Activated naive CD4-positive, alpha-beta T cell treated with anti-CD3 and anti-CD28 coated beads, Interleukin-2, amount 10 ng/mL, durations not matched to agents 7 days and 5 days (primary cell): ENCODE measurements around the gene ABHD15.

Experiments used
- CTCF ChIA-PET: fragments of 350-600 bp; sonication (Branson Sonifier 250); formaldehyde crosslinking; loops from one replicate; lab custom pipeline; 2021; ENCODE audit warnings: antibody characterized with exemption; lab: Charles Lee
- DNase-seq: peaks from one replicate; pipeline ENCODE4 v3.0.0-alpha.2; 2020
- H3K27ac Mint-ChIP-seq: one replicate; pipeline ENCODE4 v1.8.0; 2021; ENCODE audit warnings: mild to moderate bottlenecking, moderate library complexity, mixed read lengths
- H3K27me3 Mint-ChIP-seq: one replicate; pipeline ENCODE4 v1.8.0; 2021; ENCODE audit warnings: mild to moderate bottlenecking, mixed read lengths
- H3K36me3 Mint-ChIP-seq: one replicate; pipeline ENCODE4 v1.8.0; 2021; ENCODE audit warnings: mixed read lengths
- H3K4me1 Mint-ChIP-seq: one replicate; pipeline ENCODE4 v1.8.0; 2021; ENCODE audit warnings: mixed read lengths
- H3K4me3 Mint-ChIP-seq: one replicate; pipeline ENCODE4 v1.8.0; 2021; ENCODE audit warnings: mild to moderate bottlenecking, moderate library complexity, mixed read lengths
- H3K9me3 Mint-ChIP-seq: one replicate; pipeline ENCODE4 v1.8.0; 2021; ENCODE audit warnings: mixed read lengths

Gene ABHD15

GRCh38 chr17:29544066-29544465 is 22.8 kb downstream of the ABHD15 start:
- DNase-seq, result no peak
- no peak overlapping the region for H3K4me3 Mint-ChIP-seq
- no peak overlapping the region for H3K27ac Mint-ChIP-seq
- CTCF ChIA-PET, result no interaction called here
- H3K9me3 Mint-ChIP-seq, result no peaks in the 10 kb centered on the region
- no peaks in the 10 kb centered on the region for H3K27me3 Mint-ChIP-seq
- H3K4me1 Mint-ChIP-seq, result peaks cover 9% of the 10 kb centered on the region
- H3K36me3 Mint-ChIP-seq, result peaks cover 35% of the 10 kb centered on the region

- CTCF ChIA-PET, result interaction anchor here (1.0 to 3.6 kb wide), 4 partner anchors 12 to 388 kb away, joined by 3 to 35 read pairs (median 4); no protein-coding TSS in a partner anchor
- no peak for DNase-seq
- H3K4me1 Mint-ChIP-seq, result no peaks in the 10 kb centered on the region
- no peaks in the 10 kb centered on the region for H3K27me3 Mint-ChIP-seq
- H3K4me3 Mint-ChIP-seq, result no peak overlapping the region
- peak overlapping the region; percentile 14 for H3K27ac Mint-ChIP-seq
- no peaks in the 10 kb centered on the region for H3K9me3 Mint-ChIP-seq
- H3K36me3 Mint-ChIP-seq, result peaks cover 35% of the 10 kb centered on the region
These were observed 32.9 kb downstream of the ABHD15 start for GRCh38 chr17:29533976-29534375.

GRCh38 chr17:29526322-29526721 is 40.5 kb downstream of the ABHD15 start:
- Mint-ChIP-seq H3K36me3 (peaks cover 28% of the 10 kb centered on the region), H3K27ac (no peak overlapping the region), H3K9me3 (no peaks in the 10 kb centered on the region), H3K27me3 (no peaks in the 10 kb centered on the region), H3K4me1 (no peaks in the 10 kb centered on the region), H3K4me3 (no peak overlapping the region)
- no peak for DNase-seq
- CTCF ChIA-PET, result no interaction called here

- Mint-ChIP-seq H3K4me1 (no peaks in the 10 kb centered on the region), H3K9me3 (no peaks in the 10 kb centered on the region), H3K4me3 (no peak overlapping the region), H3K27me3 (no peaks in the 10 kb centered on the region), H3K36me3 (peaks cover 23% of the 10 kb centered on the region), H3K27ac (no peak overlapping the region)
- no peak for DNase-seq
- CTCF ChIA-PET, result interaction anchor here (0.7 kb wide), 1 partner anchor 12 kb away, joined by 3 read pairs; no protein-coding TSS in a partner anchor
These were observed 42.1 kb downstream of the ABHD15 start for GRCh38 chr17:29524692-29525091.

GRCh38 chr17:29518359-29518758 is 48.5 kb downstream of the ABHD15 start:
- no peak for DNase-seq
- CTCF ChIA-PET, result no interaction called here
- Mint-ChIP-seq H3K4me3 (no peak overlapping the region), H3K36me3 (peaks cover 35% of the 10 kb centered on the region), H3K9me3 (no peaks in the 10 kb centered on the region), H3K4me1 (no peaks in the 10 kb centered on the region), H3K27me3 (no peaks in the 10 kb centered on the region), H3K27ac (no peak overlapping the region)

GRCh38 chr17:29514792-29515191 is 52.0 kb downstream of the ABHD15 start:
- CTCF ChIA-PET, result interaction anchor here (1.1 to 1.3 kb wide), 2 partner anchors 9 to 22 kb away, joined by 3 to 4 read pairs; no protein-coding TSS in a partner anchor
- no peak for DNase-seq
- Mint-ChIP-seq H3K9me3 (no peaks in the 10 kb centered on the region), H3K36me3 (peaks cover 29% of the 10 kb centered on the region), H3K4me3 (no peak overlapping the region), H3K4me1 (no peaks in the 10 kb centered on the region), H3K27ac (no peak overlapping the region), H3K27me3 (no peaks in the 10 kb centered on the region)

- H3K4me3 Mint-ChIP-seq, result no peak overlapping the region
- DNase-seq, result no peak
- H3K4me1 Mint-ChIP-seq, result no peaks in the 10 kb centered on the region
- H3K9me3 Mint-ChIP-seq, result no peaks in the 10 kb centered on the region
- H3K36me3 Mint-ChIP-seq, result peaks cover 19% of the 10 kb centered on the region
- CTCF ChIA-PET, result no interaction called here
- no peaks in the 10 kb centered on the region for H3K27me3 Mint-ChIP-seq
- H3K27ac Mint-ChIP-seq, result no peak overlapping the region
These were observed 55.9 kb downstream of the ABHD15 start for GRCh38 chr17:29510953-29511352.
